ENCODE measurements around the gene PLA2G3.
"Not testable (repeated sequence)": the region's sequence is repeated elsewhere in the genome, so short reads cannot be mapped to it uniquely, and the experiment has no call there.

Gene PLA2G3

GRCh38 chr22:31122532-31123291 lies 17.6 kb downstream of the PLA2G3 start, which contains the start of gene INPP5J:
Gene INPP5J, plus strand, starts transcription at chr22:31122966. Its CDS starts 49 bp downstream, at chr22:31123015.
- DNase-seq (ENCODE audit: low spot score) = peak; percentile 88

GRCh38 chr22:31122196-31122531 lies 18.1 kb downstream of the PLA2G3 start:
- DNase-seq (ENCODE audit: low spot score) = no peak

GRCh38 chr22:31121403-31121802 lies 18.9 kb downstream of the PLA2G3 start:
- no peak for DNase-seq (ENCODE audit: low spot score)

- DNase-seq (ENCODE audit: low spot score) = no peak
These were observed 19.7 kb downstream of the PLA2G3 start for GRCh38 chr22:31120642-31121041.

- no peak for DNase-seq (ENCODE audit: low spot score)
These were observed 20.1 kb downstream of the PLA2G3 start for GRCh38 chr22:31120230-31120629.

GRCh38 chr22:31119026-31119717 lies 21.1 kb downstream of the PLA2G3 start:
- no peak for DNase-seq (ENCODE audit: low spot score)

GRCh38 chr22:31118046-31118820 lies 22.1 kb downstream of the PLA2G3 start:
- DNase-seq (ENCODE audit: low spot score) = no peak

GRCh38 chr22:31112547-31113091 lies 27.7 kb downstream of the PLA2G3 start:
- DNase-seq (ENCODE audit: low spot score) = not testable (repeated sequence)

- no peak for DNase-seq (ENCODE audit: low spot score)
These were observed 32.5 kb downstream of the PLA2G3 start for GRCh38 chr22:31107894-31108218.

- DNase-seq (ENCODE audit: low spot score) = peak; percentile 94
These were observed 33.0 kb downstream of the PLA2G3 start, which contains the start of gene SELENOM for GRCh38 chr22:31107178-31107893. Gene SELENOM, minus strand, starts transcription at chr22:31107568. Its CDS starts 63 bp downstream, at chr22:31107505.

- no peak for DNase-seq (ENCODE audit: low spot score)
These were observed 33.6 kb downstream of the PLA2G3 start for GRCh38 chr22:31106731-31107177.

- DNase-seq (ENCODE audit: low spot score) = no peak
These were observed 34.2 kb downstream of the PLA2G3 start for GRCh38 chr22:31106001-31106571.

GRCh38 chr22:31105282-31105929 lies 34.9 kb downstream of the PLA2G3 start:
- no peak for DNase-seq (ENCODE audit: low spot score)

- peak; percentile 94 for DNase-seq (ENCODE audit: low spot score)
These were observed 35.4 kb downstream of the PLA2G3 start for GRCh38 chr22:31104869-31105268.

- no peak for DNase-seq (ENCODE audit: low spot score)
These were observed 36.2 kb downstream of the PLA2G3 start for GRCh38 chr22:31103899-31104694.

- no peak for DNase-seq (ENCODE audit: low spot score)
These were observed 37.2 kb downstream of the PLA2G3 start for GRCh38 chr22:31103111-31103510.

GRCh38 chr22:31102441-31103081 lies 37.7 kb downstream of the PLA2G3 start:
- DNase-seq (ENCODE audit: low spot score) = no peak

GRCh38 chr22:31100762-31101525 lies 39.4 kb downstream of the PLA2G3 start:
- DNase-seq (ENCODE audit: low spot score) = no peak

Data from iPS-NIHi11 (cell line).